ENCODE measurements around the gene CTNNA2.
"Not testable (repeated sequence)": the region's sequence is repeated elsewhere in the genome, so short reads cannot be mapped to it uniquely, and the experiment has no call there.

Gene CTNNA2

GRCh38 chr2:80086831-80087230 lies 574.0 kb downstream of the CTNNA2 start:
- DNase-seq (ENCODE audit: low read depth): peak; percentile 9

- no peak for DNase-seq (ENCODE audit: low read depth)
Measured at GRCh38 chr2:80091237-80091636, 578.4 kb downstream of the CTNNA2 start.

DNA sequence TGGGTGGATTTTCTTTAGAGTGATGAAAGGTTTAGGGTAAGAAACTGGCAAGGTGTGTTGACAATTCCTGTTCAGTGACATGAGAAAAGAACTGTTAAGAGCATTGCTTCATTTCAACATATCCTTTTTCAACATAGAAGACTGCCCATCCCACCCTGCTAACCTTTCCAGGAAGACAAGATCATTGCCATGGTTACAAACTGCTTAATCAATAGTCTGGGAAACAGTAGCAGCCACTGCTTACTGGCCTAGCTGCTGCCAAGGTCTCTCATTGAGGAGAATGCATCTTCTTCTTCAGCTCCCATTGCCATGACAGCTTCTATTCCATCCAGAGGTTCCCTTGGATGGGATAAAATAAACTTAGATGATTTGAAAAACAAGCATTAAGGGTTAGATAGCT lies 579.6 kb downstream of the CTNNA2 start:
- DNase-seq (ENCODE audit: low read depth): no peak

- not testable (repeated sequence) for DNase-seq (ENCODE audit: low read depth)
Measured at GRCh38 chr2:80098503-80098902, 585.7 kb downstream of the CTNNA2 start.

- no peak for DNase-seq (ENCODE audit: low read depth)
Measured at GRCh38 chr2:80102026-80102425, 589.2 kb downstream of the CTNNA2 start.

DNA sequence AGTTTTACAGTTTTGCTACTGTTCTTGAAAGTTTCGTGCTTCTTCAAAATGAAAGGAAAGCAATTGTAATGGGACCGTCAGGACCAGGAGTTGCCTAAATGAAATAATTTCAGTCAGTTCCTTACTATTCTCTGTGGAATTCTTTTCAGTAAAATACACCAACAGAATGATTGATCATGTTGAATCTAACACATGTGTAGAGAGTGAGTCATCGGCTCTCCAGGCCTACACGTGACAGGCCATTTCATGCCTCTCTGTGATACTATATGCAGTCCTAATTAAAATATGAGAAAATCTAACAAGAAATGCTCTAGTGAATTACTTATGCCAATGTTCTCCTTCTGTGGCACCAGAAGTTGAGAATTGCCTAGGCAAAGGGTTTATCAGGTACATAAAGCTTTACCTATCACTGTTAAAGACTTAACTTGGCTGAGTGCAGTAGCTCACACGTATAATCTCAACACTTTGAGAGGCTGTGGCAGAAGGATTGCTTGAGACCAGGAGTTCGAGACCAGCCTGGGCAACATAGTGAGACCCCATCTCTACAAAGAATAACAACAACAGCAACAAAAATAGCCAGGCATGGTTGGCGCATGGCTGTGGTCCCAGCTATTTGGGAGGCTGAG lies 592.3 kb downstream of the CTNNA2 start:
- no peak for DNase-seq (ENCODE audit: low read depth)

DNA sequence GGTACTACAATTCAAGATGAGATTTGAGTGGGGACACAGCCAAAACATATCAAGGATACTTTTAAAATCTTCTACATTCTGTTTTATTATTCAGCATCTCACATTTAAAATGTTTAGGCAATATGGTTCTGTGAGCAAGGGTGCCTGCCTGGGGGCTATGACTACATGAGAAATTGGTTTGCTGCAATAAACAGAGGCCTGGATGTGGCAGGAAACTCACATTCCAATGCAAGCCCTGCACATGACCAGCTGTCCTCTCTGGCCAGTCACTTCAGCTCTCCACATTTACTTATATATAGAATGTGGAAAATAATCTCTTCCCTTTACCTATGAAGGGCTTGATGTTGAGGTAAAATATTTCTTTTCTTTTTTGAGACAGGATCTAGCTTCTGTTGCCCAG lies 598.3 kb downstream of the CTNNA2 start:
- no peak for DNase-seq (ENCODE audit: low read depth)

DNA sequence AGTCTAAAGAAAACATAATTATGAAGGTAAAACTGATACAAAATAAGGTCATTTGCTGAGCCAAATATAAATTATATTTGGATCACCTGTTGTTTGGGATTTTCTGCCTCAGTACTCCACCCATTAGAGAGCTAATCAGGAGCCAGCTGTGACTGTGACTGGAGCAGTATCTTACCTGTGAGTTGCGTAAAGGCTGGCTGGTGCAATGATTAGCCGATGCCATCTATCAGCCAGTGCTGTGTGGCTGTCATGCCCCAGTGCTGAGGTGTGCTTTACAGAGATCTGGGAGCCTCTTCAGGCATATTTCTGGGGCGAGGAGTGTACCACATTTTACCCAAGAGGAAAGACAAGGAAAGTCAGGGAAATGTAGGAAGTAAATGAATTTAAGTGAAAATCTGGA lies 599.9 kb downstream of the CTNNA2 start:
- DNase-seq (ENCODE audit: low read depth): no peak

- DNase-seq (ENCODE audit: low read depth): no peak
Measured at GRCh38 chr2:80113399-80113798, 600.5 kb downstream of the CTNNA2 start.

GRCh38 chr2:80114812-80115211 lies 602.0 kb downstream of the CTNNA2 start:
- DNase-seq (ENCODE audit: low read depth): no peak

GRCh38 chr2:80117401-80117800 lies 604.5 kb downstream of the CTNNA2 start:
- DNase-seq (ENCODE audit: low read depth): no peak

DNA sequence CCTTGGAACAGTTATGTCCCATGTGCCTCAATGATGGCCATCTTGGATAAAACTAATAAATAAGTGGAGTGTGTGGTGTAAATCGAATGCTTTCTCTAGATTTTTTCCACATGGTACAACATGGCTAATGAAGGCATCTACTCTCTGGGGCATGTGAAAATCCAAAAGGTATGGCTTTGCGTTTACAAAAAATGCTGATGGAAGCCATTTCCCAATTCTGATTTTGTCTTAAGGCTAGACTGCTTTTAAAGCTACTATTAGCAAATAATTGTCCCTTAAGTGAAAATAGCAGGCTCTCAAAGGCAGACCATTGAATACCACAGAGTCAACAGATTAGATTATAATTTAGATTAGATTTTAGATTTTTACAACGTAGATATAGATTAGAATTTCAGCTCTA lies 608.0 kb downstream of the CTNNA2 start:
- no peak for DNase-seq (ENCODE audit: low read depth)

DNA sequence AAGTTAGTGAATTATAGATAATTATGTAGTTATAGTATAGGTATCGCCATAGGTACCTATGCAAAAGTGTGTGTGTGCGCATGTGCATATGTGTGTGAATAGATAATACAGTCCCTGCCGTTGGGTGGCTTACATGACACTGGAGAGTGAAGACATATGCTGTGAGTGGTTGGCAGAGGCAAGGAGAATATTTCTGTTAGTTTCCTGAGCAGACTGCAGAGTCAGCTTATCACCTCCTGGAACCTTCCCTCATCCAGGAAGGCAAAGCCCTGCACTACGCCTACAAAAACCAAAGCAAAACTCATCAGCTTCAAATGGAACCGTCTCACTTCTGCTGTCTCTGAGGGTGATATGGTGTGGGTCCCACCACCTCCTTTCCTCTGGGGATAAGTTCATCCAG lies 609.8 kb downstream of the CTNNA2 start:
- no peak for DNase-seq (ENCODE audit: low read depth)

- DNase-seq (ENCODE audit: low read depth): no peak
Measured at GRCh38 chr2:80126596-80127189, 613.8 kb downstream of the CTNNA2 start.

DNA sequence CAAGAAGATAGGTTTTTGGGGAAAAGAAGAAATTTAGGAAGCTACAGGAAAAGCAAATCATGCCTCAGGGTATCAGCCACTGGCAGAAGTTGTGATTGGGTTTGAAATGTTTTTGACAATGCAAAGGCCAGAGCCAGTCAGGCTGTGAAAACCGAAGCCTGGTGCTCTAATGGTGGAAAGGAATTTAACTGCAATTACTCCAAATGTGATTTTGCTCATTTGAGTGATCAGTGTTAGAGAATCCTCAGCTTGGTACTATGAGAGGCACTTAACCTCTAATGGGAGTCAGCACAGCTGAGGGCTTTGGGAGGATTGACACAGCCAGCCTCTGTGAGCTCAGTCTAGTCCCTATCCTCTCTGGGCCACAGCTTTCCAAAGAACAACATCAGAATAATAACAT lies 615.2 kb downstream of the CTNNA2 start:
- DNase-seq (ENCODE audit: low read depth): no peak

DNA sequence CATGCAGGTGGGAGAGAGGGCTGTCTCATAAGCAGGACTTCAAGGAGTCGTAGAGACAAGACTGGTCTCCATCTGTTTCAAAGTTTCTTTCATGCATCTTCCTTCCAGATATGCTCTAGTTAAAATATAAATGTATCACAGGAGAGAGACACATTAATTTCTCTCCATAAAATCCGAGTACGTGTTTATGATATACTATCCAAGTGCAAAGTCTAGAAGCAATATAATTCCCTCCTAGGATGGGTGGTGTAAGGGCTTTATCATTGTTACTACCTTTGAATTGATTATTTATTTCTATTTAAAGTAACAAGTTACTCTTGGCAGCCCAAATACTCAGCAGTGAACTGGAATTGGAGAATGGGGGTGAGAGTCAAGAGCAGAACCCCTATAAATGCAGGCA lies 619.4 kb downstream of the CTNNA2 start:
- no peak for DNase-seq (ENCODE audit: low read depth)

DNA sequence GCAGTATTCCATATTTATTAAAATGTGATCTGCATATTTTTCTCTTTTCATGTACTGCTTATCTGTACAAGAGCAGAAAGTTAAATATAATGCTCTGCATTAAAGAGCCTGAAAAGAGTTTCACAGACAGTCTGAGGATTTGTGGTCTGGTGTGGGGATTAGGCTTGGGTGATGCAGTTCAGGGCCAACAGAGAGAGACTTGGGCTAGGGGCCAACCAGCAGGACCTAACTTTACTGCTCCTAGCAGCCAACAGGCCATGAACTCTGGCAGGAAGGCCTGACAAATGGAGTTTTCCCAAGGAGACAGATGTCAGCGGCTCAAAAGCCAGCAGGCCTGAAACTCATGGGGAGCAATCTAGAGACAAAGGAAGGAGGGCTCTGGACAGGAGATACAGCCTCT lies 622.1 kb downstream of the CTNNA2 start:
- DNase-seq (ENCODE audit: low read depth): no peak

- no peak for DNase-seq (ENCODE audit: low read depth)
Measured at GRCh38 chr2:80136338-80136737, 623.5 kb downstream of the CTNNA2 start.

- no peak for DNase-seq (ENCODE audit: low read depth)
Measured at GRCh38 chr2:80139001-80139400, 626.1 kb downstream of the CTNNA2 start.

- DNase-seq (ENCODE audit: low read depth): no peak
Measured at GRCh38 chr2:80141007-80141726, 628.3 kb downstream of the CTNNA2 start.

DNA sequence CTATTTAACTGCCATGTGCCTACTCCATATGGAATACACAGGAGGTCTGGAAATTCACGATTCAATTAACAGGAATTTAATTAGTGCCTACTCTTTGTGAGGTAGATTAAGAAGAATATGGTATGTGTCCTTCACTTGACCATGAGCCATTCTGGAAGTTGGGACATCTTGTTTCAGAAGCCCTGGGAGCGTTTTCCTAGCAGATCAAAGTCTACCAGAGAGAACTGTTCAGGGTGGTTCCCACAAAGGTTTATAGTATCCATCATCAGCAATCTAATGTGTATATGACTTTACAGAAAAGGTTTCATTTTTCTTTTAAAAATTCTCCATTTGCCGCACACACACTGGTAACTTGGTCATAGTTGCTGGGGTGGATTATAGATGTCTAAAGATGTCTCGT lies 632.6 kb downstream of the CTNNA2 start:
- no peak for DNase-seq (ENCODE audit: low read depth)

DNA sequence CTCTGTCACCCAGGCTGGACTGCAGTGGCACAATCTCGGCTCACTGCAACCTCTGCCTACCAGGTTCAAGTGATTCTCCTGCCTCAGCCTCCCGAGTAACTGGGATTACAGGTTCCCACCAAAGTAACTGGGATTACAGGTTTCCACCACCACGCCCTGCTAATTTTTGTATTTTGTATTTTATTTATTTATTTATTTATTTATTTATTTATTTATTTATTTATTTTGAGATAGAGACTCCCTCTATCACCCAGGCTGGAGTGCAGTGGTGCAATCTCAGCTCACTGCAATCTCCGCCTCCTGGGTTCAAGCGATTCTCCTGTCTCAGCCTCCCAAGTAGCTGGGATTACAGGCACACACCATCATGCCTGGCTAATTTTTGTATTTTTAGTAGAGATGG lies 633.9 kb downstream of the CTNNA2 start:
- DNase-seq (ENCODE audit: low read depth): not testable (repeated sequence)

- DNase-seq (ENCODE audit: low read depth): no peak
Measured at GRCh38 chr2:80147690-80148089, 634.8 kb downstream of the CTNNA2 start.

DNA sequence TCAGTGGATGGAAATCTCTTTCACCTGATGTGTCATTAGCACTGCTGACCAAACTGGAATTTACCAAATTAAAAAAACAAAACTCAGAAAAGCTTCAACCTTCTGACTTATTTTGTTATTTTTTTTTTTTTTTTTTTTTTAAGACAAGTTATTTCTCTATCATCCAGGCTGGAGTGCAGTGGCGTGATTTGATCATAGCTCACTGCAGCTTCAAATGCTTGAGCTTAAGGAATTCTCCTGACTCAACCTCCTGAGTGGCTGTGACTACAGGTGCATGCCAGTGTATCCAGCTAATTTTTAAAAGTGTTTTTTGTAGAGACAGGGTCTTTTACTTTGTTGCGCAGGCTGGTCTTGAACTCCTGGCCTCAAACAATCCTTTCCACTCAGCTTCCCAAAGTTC lies 636.1 kb downstream of the CTNNA2 start:
- no peak for DNase-seq (ENCODE audit: low read depth)

Data from CMK (cell line).